Panc1 (cell line): ENCODE measurements around the gene CHCHD6.

Source experiments
- POLR2AphosphoS5 ChIP-seq: IDR thresholded peaks from 2 replicates; pipeline ENCODE4 v1.6.1; 2012; ENCODE audit warnings: mild to moderate bottlenecking, low read depth, low read length, moderate library complexity
- REST ChIP-seq, 2 experiments: IDR thresholded peaks; 2 replicates each; pipeline ENCODE4 v1.6.1; 2011 to 2012; ENCODE audit warnings: low read depth in 2 of 2, control low read depth in 1 of 2, low read length in 1 of 2, mild to moderate bottlenecking in 1 of 2, moderate library complexity in 1 of 2; ENCODE audit not compliant: insufficient read depth in 1 of 2
- SIN3A ChIP-seq: IDR thresholded peaks from 2 replicates; pipeline ENCODE4 v1.6.1; 2012; ENCODE audit warnings: low read depth, mild to moderate bottlenecking, low read length, moderate library complexity, borderline replicate concordance; ENCODE audit not compliant: insufficient read depth
- TCF7L2 ChIP-seq: IDR thresholded peaks from 2 replicates; pipeline ENCODE4 v1.6.1; 2011; ENCODE audit warnings: mild to moderate bottlenecking, low read depth, low read length, inconsistent platforms
- TF ChIP-seq, protein P1 (sequence below): fragments of 450-650 bp; IDR thresholded peaks from 2 replicates; pipeline ENCODE4 v1.5.1; 2017; ENCODE audit warnings: mild to moderate bottlenecking

- TF ChIP-seq, protein P1, sequence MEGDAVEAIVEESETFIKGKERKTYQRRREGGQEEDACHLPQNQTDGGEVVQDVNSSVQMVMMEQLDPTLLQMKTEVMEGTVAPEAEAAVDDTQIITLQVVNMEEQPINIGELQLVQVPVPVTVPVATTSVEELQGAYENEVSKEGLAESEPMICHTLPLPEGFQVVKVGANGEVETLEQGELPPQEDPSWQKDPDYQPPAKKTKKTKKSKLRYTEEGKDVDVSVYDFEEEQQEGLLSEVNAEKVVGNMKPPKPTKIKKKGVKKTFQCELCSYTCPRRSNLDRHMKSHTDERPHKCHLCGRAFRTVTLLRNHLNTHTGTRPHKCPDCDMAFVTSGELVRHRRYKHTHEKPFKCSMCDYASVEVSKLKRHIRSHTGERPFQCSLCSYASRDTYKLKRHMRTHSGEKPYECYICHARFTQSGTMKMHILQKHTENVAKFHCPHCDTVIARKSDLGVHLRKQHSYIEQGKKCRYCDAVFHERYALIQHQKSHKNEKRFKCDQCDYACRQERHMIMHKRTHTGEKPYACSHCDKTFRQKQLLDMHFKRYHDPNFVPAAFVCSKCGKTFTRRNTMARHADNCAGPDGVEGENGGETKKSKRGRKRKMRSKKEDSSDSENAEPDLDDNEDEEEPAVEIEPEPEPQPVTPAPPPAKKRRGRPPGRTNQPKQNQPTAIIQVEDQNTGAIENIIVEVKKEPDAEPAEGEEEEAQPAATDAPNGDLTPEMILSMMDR, result no peak
- TF ChIP-seq REST (IDR thresholded peaks at IDR 0.05; ENCODE audit: insufficient read depth in 1 of 2, low read depth in 2 of 2, low read length in 1 of 2), result no peak
- no peak for TF ChIP-seq POLR2AphosphoS5
- TF ChIP-seq SIN3A, result no peak
- no peak for TF ChIP-seq TCF7L2
Measured at GRCh38 chr3:126832933-126833332, 128.9 kb downstream of the CHCHD6 start.
